Measurements from ENCODE around the gene MACROD2. TPM values are rescaled to one million over a fixed set of nuclear protein-coding genes. Genes with fewer than 3 reads are reported as not detected.

Gene MACROD2
- total and polyA plus RNA-seq, 4 donors, result 0.66 to 10.5 (median 3.3) TPM

GRCh38 chr20:15676815-15677214 is 1681.5 kb downstream of the MACROD2 start:
- DNase-seq (ENCODE audit: low spot score), result no peak
- Histone ChIP-seq H3K27ac (ENCODE audit: low read depth in 1 of 2, low read length in 2 of 2) (no peak overlapping the region), H3K27me3 (ENCODE audit: control insufficient read depth in 4 of 4, insufficient read depth in 4 of 4, low read length in 3 of 4) (no peaks in the 10 kb centered on the region), H3K4me3 (ENCODE audit: low read depth in 1 of 3, low read length in 3 of 3) (no peak overlapping the region), H3K9ac (ENCODE audit: low read depth in 1 of 2, low read length in 2 of 2) (no peak overlapping the region), H3K4me1 (ENCODE audit: control insufficient read depth in 4 of 4, insufficient read depth in 4 of 4, low read length in 3 of 4) (peaks cover 0 to 8% (median 3%) of the 10 kb centered on the region in 4 donors), H3K36me3 (ENCODE audit: control insufficient read depth in 4 of 4, insufficient read depth in 3 of 4, low read depth in 1 of 4, low read length in 3 of 4) (no peaks in the 10 kb centered on the region), H3K9me3 (ENCODE audit: control insufficient read depth in 4 of 4, low read length in 3 of 4) (no peaks in the 10 kb centered on the region)
- TF ChIP-seq, protein P1, sequence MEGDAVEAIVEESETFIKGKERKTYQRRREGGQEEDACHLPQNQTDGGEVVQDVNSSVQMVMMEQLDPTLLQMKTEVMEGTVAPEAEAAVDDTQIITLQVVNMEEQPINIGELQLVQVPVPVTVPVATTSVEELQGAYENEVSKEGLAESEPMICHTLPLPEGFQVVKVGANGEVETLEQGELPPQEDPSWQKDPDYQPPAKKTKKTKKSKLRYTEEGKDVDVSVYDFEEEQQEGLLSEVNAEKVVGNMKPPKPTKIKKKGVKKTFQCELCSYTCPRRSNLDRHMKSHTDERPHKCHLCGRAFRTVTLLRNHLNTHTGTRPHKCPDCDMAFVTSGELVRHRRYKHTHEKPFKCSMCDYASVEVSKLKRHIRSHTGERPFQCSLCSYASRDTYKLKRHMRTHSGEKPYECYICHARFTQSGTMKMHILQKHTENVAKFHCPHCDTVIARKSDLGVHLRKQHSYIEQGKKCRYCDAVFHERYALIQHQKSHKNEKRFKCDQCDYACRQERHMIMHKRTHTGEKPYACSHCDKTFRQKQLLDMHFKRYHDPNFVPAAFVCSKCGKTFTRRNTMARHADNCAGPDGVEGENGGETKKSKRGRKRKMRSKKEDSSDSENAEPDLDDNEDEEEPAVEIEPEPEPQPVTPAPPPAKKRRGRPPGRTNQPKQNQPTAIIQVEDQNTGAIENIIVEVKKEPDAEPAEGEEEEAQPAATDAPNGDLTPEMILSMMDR (IDR thresholded peaks at IDR 0.05; ENCODE audit: low read depth, low read length, missing input control), result no peak
- TF ChIP-seq RXRA (IDR thresholded peaks at IDR 0.05) (no peak), EGR1 (IDR thresholded peaks at IDR 0.05; ENCODE audit: low read depth in 2 of 2) (no peak), RAD21 (IDR thresholded peaks at IDR 0.05) (no peak), ATF3 (IDR thresholded peaks at IDR 0.05) (no peak), FOXA1 (IDR thresholded peaks at IDR 0.05) (no peak), YY1 (IDR thresholded peaks at IDR 0.05) (no peak), HNF4G (IDR thresholded peaks at IDR 0.05) (no peak), TAF1 (conservative IDR thresholded peaks at IDR 0.05) (no peak), JUND (IDR thresholded peaks at IDR 0.05) (no peak), MAX (IDR thresholded peaks at IDR 0.05) (no peak)
- TF ChIP-seq, protein P2, sequence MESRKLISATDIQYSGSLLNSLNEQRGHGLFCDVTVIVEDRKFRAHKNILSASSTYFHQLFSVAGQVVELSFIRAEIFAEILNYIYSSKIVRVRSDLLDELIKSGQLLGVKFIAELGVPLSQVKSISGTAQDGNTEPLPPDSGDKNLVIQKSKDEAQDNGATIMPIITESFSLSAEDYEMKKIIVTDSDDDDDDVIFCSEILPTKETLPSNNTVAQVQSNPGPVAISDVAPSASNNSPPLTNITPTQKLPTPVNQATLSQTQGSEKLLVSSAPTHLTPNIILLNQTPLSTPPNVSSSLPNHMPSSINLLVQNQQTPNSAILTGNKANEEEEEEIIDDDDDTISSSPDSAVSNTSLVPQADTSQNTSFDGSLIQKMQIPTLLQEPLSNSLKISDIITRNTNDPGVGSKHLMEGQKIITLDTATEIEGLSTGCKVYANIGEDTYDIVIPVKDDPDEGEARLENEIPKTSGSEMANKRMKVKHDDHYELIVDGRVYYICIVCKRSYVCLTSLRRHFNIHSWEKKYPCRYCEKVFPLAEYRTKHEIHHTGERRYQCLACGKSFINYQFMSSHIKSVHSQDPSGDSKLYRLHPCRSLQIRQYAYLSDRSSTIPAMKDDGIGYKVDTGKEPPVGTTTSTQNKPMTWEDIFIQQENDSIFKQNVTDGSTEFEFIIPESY (IDR thresholded peaks at IDR 0.05), result no peak
- 85% methylated on average over 2 of the region's 2 CpGs for WGBS

- Histone ChIP-seq H3K36me3 (ENCODE audit: control insufficient read depth in 4 of 4, insufficient read depth in 3 of 4, low read depth in 1 of 4, low read length in 3 of 4) (no peaks in the 10 kb centered on the region), H3K9ac (ENCODE audit: low read depth in 1 of 2, low read length in 2 of 2) (no peak overlapping the region), H3K27me3 (ENCODE audit: control insufficient read depth in 4 of 4, insufficient read depth in 4 of 4, low read length in 3 of 4) (no peaks in the 10 kb centered on the region), H3K9me3 (ENCODE audit: control insufficient read depth in 4 of 4, low read length in 3 of 4) (no peaks in the 10 kb centered on the region), H3K27ac (ENCODE audit: low read depth in 1 of 2, low read length in 2 of 2) (no peak overlapping the region), H3K4me3 (ENCODE audit: low read depth in 1 of 3, low read length in 3 of 3) (no peak overlapping the region), H3K4me1 (ENCODE audit: control insufficient read depth in 4 of 4, insufficient read depth in 4 of 4, low read length in 3 of 4) (no peaks in the 10 kb centered on the region)
- no peak for TF ChIP-seq MAX (IDR thresholded peaks at IDR 0.05)
- no peak for TF ChIP-seq GABPA (IDR thresholded peaks at IDR 0.05 in 1 of 2, conservative IDR thresholded peaks at IDR 0.05 in 1 of 2)
- no peak for TF ChIP-seq SP1 (IDR thresholded peaks at IDR 0.05)
- TF ChIP-seq, protein P3, sequence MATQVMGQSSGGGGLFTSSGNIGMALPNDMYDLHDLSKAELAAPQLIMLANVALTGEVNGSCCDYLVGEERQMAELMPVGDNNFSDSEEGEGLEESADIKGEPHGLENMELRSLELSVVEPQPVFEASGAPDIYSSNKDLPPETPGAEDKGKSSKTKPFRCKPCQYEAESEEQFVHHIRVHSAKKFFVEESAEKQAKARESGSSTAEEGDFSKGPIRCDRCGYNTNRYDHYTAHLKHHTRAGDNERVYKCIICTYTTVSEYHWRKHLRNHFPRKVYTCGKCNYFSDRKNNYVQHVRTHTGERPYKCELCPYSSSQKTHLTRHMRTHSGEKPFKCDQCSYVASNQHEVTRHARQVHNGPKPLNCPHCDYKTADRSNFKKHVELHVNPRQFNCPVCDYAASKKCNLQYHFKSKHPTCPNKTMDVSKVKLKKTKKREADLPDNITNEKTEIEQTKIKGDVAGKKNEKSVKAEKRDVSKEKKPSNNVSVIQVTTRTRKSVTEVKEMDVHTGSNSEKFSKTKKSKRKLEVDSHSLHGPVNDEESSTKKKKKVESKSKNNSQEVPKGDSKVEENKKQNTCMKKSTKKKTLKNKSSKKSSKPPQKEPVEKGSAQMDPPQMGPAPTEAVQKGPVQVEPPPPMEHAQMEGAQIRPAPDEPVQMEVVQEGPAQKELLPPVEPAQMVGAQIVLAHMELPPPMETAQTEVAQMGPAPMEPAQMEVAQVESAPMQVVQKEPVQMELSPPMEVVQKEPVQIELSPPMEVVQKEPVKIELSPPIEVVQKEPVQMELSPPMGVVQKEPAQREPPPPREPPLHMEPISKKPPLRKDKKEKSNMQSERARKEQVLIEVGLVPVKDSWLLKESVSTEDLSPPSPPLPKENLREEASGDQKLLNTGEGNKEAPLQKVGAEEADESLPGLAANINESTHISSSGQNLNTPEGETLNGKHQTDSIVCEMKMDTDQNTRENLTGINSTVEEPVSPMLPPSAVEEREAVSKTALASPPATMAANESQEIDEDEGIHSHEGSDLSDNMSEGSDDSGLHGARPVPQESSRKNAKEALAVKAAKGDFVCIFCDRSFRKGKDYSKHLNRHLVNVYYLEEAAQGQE (IDR thresholded peaks at IDR 0.05), result no peak
- TF ChIP-seq NR2F2 (IDR thresholded peaks at IDR 0.05), result no peak
- TF ChIP-seq FOXA2 (IDR thresholded peaks at IDR 0.05), result no peak
- 86% methylated on average over 2 of the region's 2 CpGs for WGBS
- DNase-seq (ENCODE audit: low spot score), result no peak
Observed at GRCh38 chr20:15682690-15683089, 1687.4 kb downstream of the MACROD2 start.

Data from liver (tissue), 9 donors.